GM21619 (cell line): Measurements from ENCODE around the gene C14orf180.
"Not testable (repeated sequence)": the region's sequence is repeated elsewhere in the genome, so short reads cannot be mapped to it uniquely, and the experiment has no call there.

ENCODE experiments used
- ATAC-seq: cut with Tn5 transposase; IDR thresholded peaks from one replicate; pipeline ENCODE4 v1.9.1; 2021; ENCODE audit not compliant: unreplicated experiment

Gene C14orf180

DNA sequence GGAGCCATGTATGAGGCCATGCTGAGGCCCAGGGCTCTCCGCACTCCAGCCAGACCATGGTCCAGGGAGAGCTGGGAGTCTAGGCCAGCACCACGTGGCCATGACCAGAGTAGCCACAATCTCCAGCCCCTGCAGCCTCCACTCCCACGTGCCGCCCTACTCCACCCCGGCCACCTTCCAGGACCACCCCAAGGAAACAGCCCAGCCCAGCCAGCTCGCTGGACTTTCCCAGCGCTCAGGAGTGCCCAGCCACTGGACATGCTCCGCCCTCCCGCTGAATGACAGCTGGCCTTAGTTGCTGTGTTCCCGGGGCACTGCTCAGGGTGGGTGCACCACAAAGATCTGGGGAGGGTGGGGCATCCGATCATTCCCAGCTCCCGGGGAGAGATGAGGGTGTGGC, 2.1 kb upstream of the C14orf180 start:
- ATAC-seq = no peak

DNA sequence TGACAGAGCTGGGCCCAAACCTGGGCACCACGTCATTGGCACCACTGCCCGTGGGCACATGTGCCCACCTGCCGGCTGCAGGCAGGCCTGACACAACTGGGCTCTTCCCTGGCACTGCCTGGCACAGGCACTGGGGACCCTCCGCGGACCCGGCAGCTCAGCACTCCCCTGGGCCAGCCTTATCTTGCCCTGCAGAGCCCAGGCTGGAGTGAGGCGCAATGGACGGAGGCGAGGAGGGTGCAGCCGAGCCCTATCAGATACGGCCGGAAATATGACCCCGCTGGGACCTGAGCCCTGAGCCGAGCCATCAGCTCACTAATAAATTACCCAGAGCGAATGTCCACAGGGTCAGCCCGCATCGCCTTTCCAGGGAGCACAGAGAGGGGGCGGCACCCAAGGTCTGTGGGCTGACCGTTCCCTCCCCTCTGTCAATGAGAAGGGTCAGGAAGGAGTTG, 1.7 kb upstream of the C14orf180 start:
- ATAC-seq = no peak

DNA sequence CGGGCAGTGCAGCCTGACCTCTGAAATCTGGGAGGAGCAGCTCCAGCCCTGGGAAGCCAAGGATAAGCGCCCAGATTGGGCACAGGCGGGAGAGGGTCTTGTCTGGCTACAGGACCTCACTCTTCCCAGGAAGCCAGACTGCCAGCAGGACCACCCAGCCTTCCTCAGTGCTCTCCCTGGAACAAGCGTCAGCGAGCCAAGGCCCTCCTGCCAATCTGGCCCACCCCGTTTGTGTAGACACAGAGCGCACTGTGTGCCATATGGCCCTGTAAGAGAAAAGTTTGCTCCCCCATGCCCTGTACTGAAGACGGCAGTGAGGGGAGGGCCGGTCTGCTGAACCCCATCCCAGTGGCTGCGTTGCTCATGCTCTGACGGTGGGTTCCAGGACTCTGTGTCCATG, 1.2 kb upstream of the C14orf180 start:
- no peak for ATAC-seq

DNA sequence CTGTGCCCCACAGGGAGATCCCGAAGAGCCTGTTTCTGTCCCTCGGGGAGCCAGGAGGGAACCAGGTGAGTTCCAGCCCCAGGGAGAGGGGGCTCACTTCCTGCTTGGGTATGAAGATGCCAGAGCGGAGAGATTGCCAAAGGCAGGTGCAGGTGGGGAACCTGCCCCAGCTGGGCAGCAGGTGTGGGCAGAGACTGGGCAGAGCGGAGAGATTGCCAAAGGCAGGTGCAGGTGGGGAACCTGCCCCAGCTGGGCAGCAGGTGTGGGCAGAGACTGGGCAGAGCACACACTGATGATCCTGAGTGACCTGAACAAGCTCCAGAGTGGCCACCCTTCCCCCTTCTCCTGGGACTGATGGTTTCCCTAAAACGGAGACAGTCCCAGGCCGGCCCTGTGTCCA, 375 bp downstream of the C14orf180 start:
- not testable (repeated sequence) for ATAC-seq

DNA sequence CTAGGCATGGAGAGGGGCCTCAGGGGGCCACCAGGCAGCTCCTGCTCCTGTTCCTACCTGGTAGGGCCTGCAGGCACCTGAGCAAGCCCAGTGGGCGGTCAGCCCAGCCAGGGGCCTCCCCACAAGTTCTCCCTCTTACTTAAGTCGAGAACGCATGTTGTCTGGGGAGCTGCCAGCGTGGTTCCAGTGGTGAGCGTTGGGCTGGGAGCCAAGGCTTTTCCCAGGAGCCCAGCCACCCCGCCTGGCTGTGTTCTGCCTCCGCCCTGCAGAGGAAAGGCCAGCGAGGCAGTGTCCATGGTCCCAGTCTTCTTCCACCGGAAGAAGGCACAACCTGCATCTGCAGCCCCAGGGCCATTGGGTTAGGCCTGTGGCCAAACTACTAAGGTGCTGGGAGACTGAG, 1.4 kb downstream of the C14orf180 start:
- ATAC-seq = no peak

DNA sequence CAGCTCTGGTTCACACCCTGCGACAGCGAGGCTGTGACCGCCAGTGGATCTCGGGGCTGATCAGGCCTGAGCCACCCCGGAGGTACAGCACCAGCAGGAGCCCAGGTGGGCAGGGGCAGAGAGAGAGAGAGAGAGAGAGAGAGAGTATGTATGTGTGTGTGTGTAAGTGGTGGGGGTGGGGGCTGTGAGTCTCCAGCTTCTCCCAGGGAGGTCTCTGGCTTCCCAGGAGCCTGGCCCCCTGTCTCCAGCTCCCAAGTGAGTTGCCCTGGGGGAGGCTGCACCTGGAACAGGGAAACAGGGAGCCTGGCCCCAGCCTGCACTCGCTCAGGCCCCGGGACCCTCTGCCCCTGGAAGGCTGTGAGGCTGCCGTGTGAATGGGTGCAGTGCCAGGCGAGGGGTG, 2.0 kb downstream of the C14orf180 start:
- ATAC-seq = no peak

DNA sequence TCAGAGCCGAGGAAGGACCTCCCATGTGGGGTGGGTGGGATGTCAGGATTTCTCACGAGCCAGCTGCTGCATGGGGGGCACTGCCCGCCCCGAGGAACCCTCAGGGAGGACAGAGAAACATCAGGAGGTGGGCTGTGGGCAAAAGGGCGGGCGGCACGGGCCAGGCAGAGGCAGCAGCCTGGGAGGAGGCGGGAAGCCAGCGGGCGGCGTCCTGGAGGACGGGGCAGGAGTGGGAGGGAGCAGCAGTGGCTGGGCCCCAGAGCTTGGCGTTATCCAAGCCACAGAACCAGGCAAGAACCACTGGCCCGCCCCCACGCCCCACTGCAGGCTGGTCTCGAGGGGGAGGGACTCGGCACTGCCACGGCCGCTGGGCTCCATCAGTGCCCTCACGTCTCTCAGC, 2.4 kb downstream of the C14orf180 start:
- ATAC-seq = no peak

DNA sequence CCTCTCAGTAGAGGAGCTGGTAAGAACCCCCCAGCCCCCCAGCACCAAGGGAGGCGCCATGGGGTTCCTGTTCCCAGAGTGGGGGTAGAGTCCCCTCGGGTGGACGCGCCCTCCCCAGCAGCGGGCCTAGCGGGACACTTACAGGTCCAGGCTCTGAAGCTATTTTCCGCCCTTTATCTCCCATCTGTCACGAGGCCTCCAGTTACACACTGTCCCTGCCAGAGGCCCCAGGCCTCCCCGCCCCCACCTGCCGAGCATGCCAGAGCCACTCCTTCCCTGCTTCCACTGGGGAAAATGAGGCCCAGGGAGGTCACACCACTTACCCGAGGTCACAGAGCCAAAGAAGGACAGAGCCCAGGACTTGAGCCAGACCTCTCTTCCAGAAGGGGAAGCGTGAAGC, 3.1 kb downstream of the C14orf180 start:
- no peak for ATAC-seq

DNA sequence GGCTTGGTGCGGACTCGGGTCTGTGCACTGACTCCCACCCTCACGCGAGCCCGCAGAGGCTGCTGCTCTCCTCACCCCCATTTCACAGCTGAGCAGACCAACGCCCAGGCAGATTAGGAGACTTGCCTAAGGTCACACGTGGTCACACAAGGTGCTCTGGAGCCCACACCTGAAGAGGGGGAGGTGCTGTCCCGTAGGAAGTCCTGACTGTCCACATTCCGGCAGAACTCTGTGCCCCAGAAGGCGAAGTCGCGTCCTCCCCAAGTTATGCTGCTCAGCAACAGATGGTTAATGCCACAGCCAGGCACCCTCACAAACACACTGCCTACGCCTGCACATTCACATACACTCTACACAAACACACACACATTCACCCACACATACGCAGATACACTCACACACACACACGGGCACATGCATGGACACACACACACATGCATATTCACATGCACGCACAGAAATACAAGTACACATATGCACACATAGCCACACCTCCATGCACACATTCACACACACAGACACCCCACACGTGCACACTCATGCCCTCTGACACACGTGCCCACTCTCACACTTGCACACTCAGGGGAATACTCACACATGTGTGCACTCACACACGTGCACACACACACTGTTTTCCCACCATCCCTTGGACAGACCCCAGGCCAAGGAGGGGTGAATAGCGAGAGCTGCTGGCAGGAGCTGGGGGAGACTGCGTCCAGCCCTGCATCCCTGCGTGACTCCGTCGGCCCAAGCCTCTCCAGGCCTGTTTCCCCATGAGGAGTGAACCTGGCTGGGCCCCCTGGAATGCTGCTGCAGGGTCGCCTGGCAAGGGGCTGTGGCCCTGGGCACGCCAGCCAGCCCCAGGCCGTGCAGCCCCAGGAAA, 4.1 kb downstream of the C14orf180 start:
- no peak for ATAC-seq

DNA sequence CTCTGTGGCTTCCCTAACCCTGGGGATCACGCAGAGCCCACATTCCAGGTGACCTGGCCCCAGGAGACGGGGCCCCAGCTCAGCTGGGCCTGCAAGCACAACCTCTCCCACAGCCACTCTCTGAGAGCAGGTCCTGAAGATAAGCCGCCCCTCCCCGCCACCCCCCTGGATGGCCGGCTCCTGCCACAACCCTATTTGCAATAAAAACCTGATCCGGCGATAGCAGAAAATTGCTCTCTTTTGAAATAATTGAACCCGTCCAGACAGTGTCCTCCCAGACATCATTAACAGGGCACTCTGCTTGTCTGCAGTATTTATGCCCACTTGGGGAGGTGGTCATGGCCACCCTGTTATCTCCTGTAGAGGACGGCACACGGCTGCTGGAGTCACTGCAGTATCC, 5.0 kb downstream of the C14orf180 start:
- no peak for ATAC-seq

DNA sequence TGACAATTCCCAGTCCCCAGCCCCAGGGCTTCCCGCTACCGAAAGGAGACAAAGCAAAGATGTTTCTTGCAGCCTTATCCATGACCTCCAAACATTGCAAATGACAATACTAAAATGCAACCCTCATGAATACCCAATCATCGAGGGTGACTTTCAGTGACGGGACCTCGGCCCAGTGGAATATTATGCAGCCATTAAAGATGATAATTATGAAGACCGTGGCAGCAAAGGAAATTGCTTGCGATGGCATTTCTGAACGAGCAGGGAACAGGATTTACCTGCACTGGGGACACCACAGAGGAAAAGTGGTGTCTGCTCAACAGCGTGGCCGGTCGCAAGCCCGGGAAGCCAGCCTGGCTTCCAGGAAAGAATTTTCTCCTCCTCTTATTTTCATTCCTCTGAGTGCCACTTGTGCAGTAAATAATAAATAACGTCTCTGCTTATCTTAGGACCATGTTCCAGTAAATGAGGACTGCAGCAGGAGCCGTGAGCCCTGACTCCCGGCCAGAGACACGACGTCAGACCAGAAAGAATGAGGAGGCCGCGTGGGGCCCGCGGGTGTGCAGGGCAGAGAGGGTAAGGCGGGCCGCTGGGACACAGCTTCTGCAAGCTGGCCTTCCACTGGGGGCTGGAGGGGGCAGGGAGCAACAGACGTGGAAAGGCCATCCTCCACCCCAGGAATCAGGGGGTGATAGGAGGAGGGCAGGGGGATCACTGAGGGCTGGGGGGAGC, 6.6 kb downstream of the C14orf180 start:
- no peak for ATAC-seq

DNA sequence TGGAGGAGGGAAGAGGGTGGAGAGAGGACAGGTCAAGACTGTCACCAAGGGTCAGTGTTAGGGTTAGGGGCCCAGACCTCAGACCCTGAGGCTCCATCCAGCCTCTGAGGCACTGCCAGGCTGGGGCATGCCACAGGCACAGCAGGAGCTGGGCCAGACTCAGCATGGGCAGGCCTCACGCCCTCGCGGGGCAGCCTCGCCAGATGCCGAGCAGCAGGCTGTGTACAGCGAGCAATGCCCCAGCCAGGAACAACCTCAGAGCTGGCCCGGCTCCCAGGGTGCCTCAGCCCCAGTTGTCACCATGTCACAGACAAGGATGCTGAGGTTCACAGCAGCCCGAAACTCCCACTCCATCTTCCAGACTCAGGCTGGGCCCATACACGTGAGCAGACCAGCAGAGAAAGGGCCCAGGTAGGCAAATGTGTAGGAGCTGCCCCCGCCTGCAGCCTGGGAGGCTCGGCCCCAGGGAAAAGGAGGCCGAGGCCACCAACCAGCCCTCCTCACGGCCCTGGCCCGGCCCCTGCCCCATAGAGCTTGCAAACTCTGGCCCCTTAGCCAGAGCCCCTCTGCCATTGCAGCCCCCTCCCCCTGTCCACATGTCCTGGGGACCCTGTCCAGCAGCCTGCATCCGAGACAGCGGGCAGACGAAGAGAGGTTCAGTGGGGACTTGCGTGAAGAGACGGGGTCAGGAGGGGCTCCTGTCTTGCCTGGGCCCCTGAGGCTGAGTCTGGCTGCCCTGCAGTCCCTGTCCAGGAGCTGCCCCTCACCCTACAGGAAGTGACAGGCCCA, 7.5 kb downstream of the C14orf180 start:
- no peak for ATAC-seq

DNA sequence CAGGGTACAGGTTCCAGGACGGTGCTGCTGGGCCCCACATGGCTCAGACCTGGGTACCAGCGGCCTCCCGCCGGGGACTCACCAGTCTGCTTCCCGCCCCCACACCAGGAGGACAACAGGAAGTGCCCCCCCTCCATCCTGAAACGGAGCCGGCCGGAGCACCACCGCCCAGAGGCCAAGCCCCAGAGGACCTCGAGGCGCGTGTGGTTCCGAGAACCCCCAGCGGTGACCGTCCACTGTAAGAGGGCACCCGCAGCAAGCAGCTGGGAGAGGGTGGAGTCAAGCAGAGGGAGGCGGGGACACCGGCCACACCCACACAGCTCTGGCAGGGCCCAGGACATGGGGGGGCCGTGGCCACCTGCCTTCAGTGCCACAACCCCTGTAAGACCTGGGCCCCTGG, 8.1 kb downstream of the C14orf180 start:
- no peak for ATAC-seq

DNA sequence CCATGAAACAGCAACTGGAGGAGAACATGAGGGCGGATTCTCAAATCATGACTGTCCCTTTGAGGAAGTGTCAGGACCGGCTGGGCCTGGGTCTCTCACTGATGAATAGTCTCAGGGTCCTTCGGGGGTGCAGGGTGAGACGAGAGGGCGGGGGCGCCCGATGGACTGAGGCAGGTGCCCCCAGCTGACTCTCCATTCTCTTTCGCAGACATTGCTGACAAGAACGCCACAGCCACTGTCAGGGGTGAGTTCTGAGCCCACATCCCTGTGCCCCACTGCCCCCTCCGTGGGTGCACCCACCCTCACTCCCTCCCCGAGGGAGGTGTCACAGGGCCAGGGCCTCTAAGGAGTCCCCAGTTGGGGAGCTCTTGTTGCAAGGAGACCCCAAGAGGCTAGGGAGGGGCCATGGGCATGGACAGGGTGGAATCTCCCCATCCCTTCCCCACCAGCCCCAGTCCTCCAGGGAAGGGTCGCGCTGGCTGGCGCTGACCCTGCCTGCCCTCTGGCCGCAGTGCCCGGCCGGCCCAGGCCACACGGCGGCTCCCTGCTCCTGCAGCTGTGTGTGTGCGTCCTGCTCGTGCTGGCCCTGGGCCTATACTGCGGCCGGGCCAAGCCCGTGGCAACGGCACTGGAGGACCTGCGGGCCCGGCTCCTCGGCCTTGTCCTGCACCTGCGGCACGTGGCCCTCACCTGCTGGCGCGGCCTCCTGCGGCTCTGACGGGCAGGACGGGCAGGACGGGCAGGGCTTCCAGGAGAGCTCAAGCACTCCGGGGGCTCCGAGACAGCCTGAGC, 8.7 kb downstream of the C14orf180 start:
- ATAC-seq = no peak

DNA sequence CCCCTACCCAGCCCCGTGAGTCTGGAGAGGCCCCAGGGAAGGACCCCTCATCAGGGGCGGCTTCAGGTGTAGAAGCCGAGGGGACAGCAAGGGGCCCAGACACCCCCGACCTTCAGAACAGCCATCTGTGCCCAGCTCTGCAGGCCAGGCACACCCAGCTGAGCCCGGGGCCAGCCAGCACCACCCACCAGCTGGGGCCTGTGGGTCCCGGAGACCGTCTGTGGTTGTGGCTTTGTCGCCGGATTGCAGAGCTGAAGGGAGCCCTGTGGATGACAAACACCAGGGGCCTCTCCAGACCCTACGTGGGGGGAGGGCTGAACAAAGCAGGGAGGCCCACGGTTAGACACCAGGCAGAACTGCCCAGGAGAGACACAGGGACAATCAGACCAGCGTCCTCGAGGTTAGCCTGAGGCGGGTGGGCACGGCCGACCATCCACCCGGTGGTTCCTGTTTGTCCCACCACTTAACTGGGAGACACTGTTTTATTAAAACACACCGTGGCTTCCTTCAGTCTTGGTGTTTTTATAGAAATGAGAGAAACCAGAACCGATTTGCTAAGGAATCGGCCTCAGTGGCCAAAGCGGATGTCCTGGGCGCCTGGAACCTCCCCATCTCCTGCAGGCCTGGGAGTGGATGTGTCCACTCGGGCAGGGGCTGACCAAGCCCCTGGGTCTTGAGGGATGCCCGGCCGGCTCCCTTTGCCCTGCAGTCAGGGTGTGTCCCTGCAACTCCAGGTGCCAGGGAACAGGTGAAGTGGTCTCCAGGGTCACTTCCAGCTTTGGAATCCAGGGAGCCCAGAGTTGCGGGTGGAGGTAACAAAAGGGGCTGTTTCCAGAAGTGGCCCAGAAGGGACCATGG, 10.0 kb downstream of the C14orf180 start:
- no peak for ATAC-seq

DNA sequence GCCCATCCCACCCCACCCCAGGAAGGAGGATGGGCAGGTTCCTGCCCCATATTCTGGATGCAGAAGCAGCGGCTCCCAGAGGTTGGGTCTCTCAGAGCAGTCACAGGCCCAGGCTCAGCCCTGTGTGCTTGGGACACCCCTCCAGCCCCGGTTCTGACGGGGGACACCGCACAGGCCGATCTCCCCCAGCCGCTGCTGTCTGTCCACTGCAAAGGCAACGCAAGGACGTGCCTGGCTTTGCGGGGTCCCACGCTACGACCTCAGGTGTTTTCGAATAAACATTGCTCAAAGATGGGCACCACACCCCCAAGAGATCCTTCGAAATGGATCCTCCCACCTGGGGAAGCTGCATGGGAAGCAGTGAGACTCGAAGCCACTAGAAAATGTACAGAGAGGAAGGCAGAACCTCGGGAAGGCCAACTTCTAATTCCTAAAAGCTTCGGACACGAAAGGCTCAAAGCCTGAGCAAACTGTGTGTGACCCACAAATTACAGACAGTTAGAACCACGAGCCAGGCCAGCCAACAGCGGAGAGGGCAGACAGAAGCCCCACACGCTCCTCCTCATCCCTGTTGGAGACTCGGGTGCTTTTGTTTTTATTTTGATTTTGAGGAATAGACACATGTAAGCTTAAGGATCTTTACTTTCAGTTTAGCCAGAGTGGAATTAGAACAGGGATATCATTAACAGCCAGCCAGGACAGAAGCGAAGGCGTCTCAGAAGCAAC, 10.8 kb downstream of the C14orf180 start:
- ATAC-seq = no peak

DNA sequence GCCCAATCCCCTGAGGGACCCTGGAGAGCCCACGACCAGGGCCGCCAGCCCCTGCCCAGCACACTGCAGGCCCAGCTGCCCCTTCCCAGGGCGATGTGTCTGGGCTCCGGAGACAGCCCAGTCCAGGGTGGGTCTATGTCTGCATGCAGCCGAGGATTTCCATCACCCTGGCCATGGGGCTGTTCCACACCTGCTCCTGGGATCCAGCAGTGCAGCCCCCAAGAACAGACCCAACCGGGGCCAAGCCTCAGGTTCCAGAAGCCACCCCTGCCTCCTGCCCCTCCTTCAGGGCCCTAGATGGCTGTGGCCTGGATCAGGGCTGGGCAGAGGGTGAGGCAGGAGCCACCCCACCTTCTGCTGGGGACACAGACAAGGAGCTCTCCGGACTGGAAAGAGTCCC, 11.5 kb downstream of the C14orf180 start:
- no peak for ATAC-seq

DNA sequence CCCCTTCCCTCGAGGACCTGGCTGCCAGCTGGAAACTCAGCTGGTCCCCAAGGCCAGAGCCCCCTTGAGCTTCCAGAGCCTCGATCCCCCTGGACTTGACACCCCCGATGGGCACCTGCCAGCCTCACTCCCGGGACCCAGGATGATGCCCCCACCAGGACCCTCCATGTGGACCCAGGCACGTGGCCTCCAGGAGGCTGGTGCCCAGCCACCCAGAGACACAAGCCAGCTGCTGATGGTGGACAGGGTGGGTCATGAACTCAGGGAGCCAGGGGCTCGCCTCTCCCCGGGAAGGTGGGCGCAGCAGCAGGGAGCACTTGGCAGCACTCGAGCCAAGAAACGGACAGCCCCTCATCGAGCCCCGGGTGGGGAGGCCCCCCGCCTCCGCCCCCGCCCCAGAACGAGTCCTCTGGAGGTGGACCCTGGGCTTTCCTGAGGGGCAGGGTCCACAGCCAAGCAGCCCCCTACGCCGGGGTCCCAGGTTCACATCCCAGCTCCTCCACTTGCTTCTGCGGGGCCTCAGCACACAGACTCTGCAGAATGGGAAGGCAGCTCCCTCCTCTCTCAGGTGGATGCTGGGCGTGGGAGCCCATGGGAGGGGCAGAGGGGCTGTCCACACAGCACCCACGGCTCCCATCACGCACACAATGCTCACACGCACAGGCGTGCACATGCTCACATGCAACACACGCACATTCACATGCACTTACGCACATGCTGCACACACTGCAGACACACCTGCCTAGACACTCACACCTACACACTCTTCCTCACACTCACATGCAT, 12.1 kb downstream of the C14orf180 start:
- no peak for ATAC-seq
